Adrenal gland (tissue), 5 donors: Measurements from ENCODE around the gene CENPB.

ENCODE experiments used
- POLR2A ChIP-seq, 2 donors: fragments of 450-650 bp; IDR thresholded peaks; one replicate each; pipeline ENCODE4 v1.6.1; 2017; ENCODE audit warnings: antibody characterized with exemption in 2 of 2, mild to moderate bottlenecking in 2 of 2, moderate library complexity in 1 of 2
- TF ChIP-seq, protein P1 (sequence below), 6 experiments: fragments of 450-650 bp in 4 of 6; fragments of 200-600 bp in 2 of 6; sonication (generic) in 1 of 6; IDR thresholded peaks; 1 replicate in 5 of 6; 2 replicates in 1 of 6; pipeline versions ENCODE4 v1.5.1 to v1.8.0; 2016 to 2021; ENCODE audit warnings: antibody characterized with exemption in 6 of 6, mild to moderate bottlenecking in 2 of 6, moderate library complexity in 1 of 6
- donor health status: DM: no; HTN: no; CAD: no.

DNA sequence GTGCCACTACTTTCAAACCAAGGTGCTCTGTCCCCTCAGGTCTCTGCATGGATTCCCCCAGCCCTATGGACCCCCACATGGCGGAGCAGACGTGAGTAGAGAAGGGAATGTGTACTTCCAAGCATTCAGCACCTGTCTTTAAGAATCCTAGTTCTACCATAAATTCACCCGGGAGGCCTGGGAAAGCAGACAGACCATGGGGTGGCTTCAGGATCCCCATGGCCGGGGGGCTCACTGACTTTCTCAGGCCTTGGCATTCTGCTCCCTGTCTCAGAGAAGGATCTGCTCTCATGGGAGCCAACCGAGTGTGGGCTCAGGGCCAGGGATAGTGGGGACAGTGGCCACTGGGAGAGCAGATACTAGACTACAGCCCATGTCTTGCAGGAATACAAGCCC, 11.8 kb upstream of the CENPB start:
- TF ChIP-seq POLR2A (IDR thresholded peaks at IDR 0.05), result no peak
- TF ChIP-seq, protein P1, sequence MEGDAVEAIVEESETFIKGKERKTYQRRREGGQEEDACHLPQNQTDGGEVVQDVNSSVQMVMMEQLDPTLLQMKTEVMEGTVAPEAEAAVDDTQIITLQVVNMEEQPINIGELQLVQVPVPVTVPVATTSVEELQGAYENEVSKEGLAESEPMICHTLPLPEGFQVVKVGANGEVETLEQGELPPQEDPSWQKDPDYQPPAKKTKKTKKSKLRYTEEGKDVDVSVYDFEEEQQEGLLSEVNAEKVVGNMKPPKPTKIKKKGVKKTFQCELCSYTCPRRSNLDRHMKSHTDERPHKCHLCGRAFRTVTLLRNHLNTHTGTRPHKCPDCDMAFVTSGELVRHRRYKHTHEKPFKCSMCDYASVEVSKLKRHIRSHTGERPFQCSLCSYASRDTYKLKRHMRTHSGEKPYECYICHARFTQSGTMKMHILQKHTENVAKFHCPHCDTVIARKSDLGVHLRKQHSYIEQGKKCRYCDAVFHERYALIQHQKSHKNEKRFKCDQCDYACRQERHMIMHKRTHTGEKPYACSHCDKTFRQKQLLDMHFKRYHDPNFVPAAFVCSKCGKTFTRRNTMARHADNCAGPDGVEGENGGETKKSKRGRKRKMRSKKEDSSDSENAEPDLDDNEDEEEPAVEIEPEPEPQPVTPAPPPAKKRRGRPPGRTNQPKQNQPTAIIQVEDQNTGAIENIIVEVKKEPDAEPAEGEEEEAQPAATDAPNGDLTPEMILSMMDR (IDR thresholded peaks at IDR 0.05), result no peak
